HG03196 (cell line): ENCODE data around the gene SNN.

Experiments used
- ATAC-seq: cut with Tn5 transposase; IDR thresholded peaks from one replicate; pipeline ENCODE4 v1.9.1; 2021; ENCODE audit not compliant: unreplicated experiment

SNN gene

GRCh38 chr16:11635113-11635652, 33.1 kb upstream of the SNN start:
- ATAC-seq = no peak

- ATAC-seq = no peak
Observed at GRCh38 chr16:11635679-11636171, 32.5 kb upstream of the SNN start.

- no peak for ATAC-seq
Observed at GRCh38 chr16:11636172-11636721, 32.0 kb upstream of the SNN start.

- ATAC-seq = no peak
Observed at GRCh38 chr16:11637320-11637719, 30.9 kb upstream of the SNN start.

- no peak for ATAC-seq
Observed at GRCh38 chr16:11638140-11638539, 30.1 kb upstream of the SNN start.

- ATAC-seq = no peak
Observed at GRCh38 chr16:11639008-11639562, 29.2 kb upstream of the SNN start.

- ATAC-seq = no peak
Observed at GRCh38 chr16:11639925-11640899, 28.0 kb upstream of the SNN start.

GRCh38 chr16:11640987-11641817, 27.1 kb upstream of the SNN start:
- ATAC-seq = no peak

GRCh38 chr16:11642765-11643116, 25.5 kb upstream of the SNN start:
- no peak for ATAC-seq

- ATAC-seq = no peak
Observed at GRCh38 chr16:11649276-11649675, 19.0 kb upstream of the SNN start.

- ATAC-seq = no peak
Observed at GRCh38 chr16:11650641-11651591, 17.3 kb upstream of the SNN start.

GRCh38 chr16:11651796-11652195, 16.5 kb upstream of the SNN start:
- ATAC-seq = no peak

- no peak for ATAC-seq
Observed at GRCh38 chr16:11655655-11656054, 12.6 kb upstream of the SNN start.

GRCh38 chr16:11657556-11657955, 10.7 kb upstream of the SNN start:
- no peak for ATAC-seq

- no peak for ATAC-seq
Observed at GRCh38 chr16:11658896-11659708, 9.2 kb upstream of the SNN start.

- ATAC-seq = no peak
Observed at GRCh38 chr16:11660565-11660964, 7.7 kb upstream of the SNN start.

- no peak for ATAC-seq
Observed at GRCh38 chr16:11662582-11662981, 5.7 kb upstream of the SNN start.

GRCh38 chr16:11665071-11665491, 3.2 kb upstream of the SNN start:
- no peak for ATAC-seq
